HepG2 (cell line): ENCODE measurements around the gene IMP3. TPM values are rescaled to one million over a fixed set of nuclear protein-coding genes. Genes with fewer than 3 reads are reported as not detected.

Experiments
- ADNP ChIP-seq: sonication (generic); formaldehyde crosslinking; IDR thresholded peaks from 2 replicates; pipeline ENCODE4 v1.4.0; 2020; ENCODE audit warnings: missing genetic modification reagents
- ATF7-NPFF ChIP-seq: sonication (generic); formaldehyde crosslinking; IDR thresholded peaks from 2 replicates; pipeline ENCODE4 v1.8.1; 2023; ENCODE audit warnings: mild to moderate bottlenecking, low read depth, missing genetic modification reagents, moderate library complexity
- BORCS8-MEF2B ChIP-seq: sonication (generic); formaldehyde crosslinking; IDR thresholded peaks from 2 replicates; pipeline ENCODE4 v1.8.0; 2022; ENCODE audit warnings: mild to moderate bottlenecking, missing genetic modification reagents
- DDIT3 ChIP-seq: sonication (generic); formaldehyde crosslinking; IDR thresholded peaks from 2 replicates; pipeline ENCODE4 v1.4.0; 2020; ENCODE audit warnings: mild to moderate bottlenecking, missing genetic modification reagents
- FOSL1 ChIP-seq: sonication (generic); formaldehyde crosslinking; IDR thresholded peaks from 2 replicates; pipeline ENCODE4 v1.9.0; 2021; ENCODE audit warnings: missing genetic modification reagents, borderline replicate concordance
- IKZF4 ChIP-seq: sonication (generic); formaldehyde crosslinking; IDR thresholded peaks from 2 replicates; pipeline ENCODE4 v1.5.1; 2020; ENCODE audit warnings: borderline replicate concordance, mild to moderate bottlenecking, low read depth, missing genetic modification reagents; ENCODE audit errors: not compliant biosample characterization
- IRF2 ChIP-seq: IDR thresholded peaks from 2 replicates; pipeline ENCODE4 v1.6.1; 2018; ENCODE audit warnings: missing genetic modification reagents, missing compliant biosample characterization
- KDM5A ChIP-seq: fragments of 200-600 bp; sonication (generic); IDR thresholded peaks from 2 replicates; pipeline ENCODE4 v1.7.0; 2018; ENCODE audit warnings: antibody characterized with exemption, mild to moderate bottlenecking, low read length, borderline replicate concordance
- KLF16 ChIP-seq, 2 experiments: sonication (generic) in 1 of 2; formaldehyde crosslinking in 1 of 2; IDR thresholded peaks; 2 replicates each; pipeline versions ENCODE4 v1.6.1 to v1.8.0; 2016 to 2023; ENCODE audit warnings: missing genetic modification reagents in 2 of 2, missing compliant biosample characterization in 1 of 2
- NFYB ChIP-seq: sonication (generic); formaldehyde crosslinking; IDR thresholded peaks from 2 replicates; pipeline ENCODE4 v1.4.0; 2020; ENCODE audit warnings: missing genetic modification reagents
- PCBP2 ChIP-seq: fragments of 200-400 bp; formaldehyde crosslinking; optimal IDR thresholded peaks from 2 replicates; pipeline ENCODE3; 2018; ENCODE audit warnings: low read length, low read depth; ENCODE audit not compliant: poor library complexity, severe bottlenecking
- RXRB ChIP-seq: IDR thresholded peaks from 2 replicates; pipeline ENCODE4 v1.6.1; 2016; ENCODE audit warnings: borderline replicate concordance, missing genetic modification reagents, missing compliant biosample characterization
- SMAD1 ChIP-seq: sonication (generic); formaldehyde crosslinking; IDR thresholded peaks from 2 replicates; pipeline ENCODE4 v1.4.0; 2020; ENCODE audit warnings: missing genetic modification reagents, low read depth, mild to moderate bottlenecking, borderline replicate concordance
- ZFP41 ChIP-seq: sonication (generic); formaldehyde crosslinking; IDR thresholded peaks from 2 replicates; pipeline ENCODE4 v1.4.0; 2020; ENCODE audit warnings: mild to moderate bottlenecking, missing genetic modification reagents, borderline replicate concordance
- ZFP62 ChIP-seq: sonication (generic); formaldehyde crosslinking; IDR thresholded peaks from 2 replicates; pipeline ENCODE4 v1.4.0; 2020; ENCODE audit warnings: missing genetic modification reagents
- ZFYVE20 ChIP-seq: sonication (generic); formaldehyde crosslinking; IDR thresholded peaks from 2 replicates; pipeline ENCODE4 v1.8.0; 2023; ENCODE audit warnings: low read depth, mild to moderate bottlenecking, moderate library complexity, missing genetic modification reagents, borderline replicate concordance
- ZNF296 ChIP-seq: sonication (generic); formaldehyde crosslinking; conservative IDR thresholded peaks from 2 replicates; pipeline ENCODE4 v1.5.0; 2020; ENCODE audit warnings: mild to moderate bottlenecking, missing genetic modification reagents
- ZNF367 ChIP-seq: sonication (generic); formaldehyde crosslinking; IDR thresholded peaks from 2 replicates; pipeline ENCODE4 v1.4.0; 2020; ENCODE audit warnings: missing genetic modification reagents, borderline replicate concordance
- ZNF513 ChIP-seq: sonication (generic); formaldehyde crosslinking; conservative IDR thresholded peaks from 2 replicates; pipeline ENCODE4 v1.5.0; 2020; ENCODE audit warnings: missing genetic modification reagents
- ZNF546 ChIP-seq: sonication (generic); formaldehyde crosslinking; conservative IDR thresholded peaks from 2 replicates; pipeline ENCODE4 v1.8.1; 2023; ENCODE audit warnings: mild to moderate bottlenecking, missing genetic modification reagents
- ZNF761 ChIP-seq: sonication (generic); formaldehyde crosslinking; conservative IDR thresholded peaks from 2 replicates; pipeline ENCODE4 v1.4.0; 2020; ENCODE audit warnings: mild to moderate bottlenecking, missing genetic modification reagents
- polyA plus RNA-seq, 8 experiments: library from polyadenylated mRNA; depleted of rRNA in 3 of 8; stranded (reverse) in 7 of 8; unstranded in 1 of 8; fragments of >200 nt; fragmentation: Illumina TruSeq in 4 of 8; extraction: Trizol in 4 of 8; gene quantifications; 2 replicates each; pipeline versions ENCODE4 v1.2.1 to v1.2.3, GENCODE V29; 2011 to 2016; ENCODE audit warnings: low read depth in 4 of 8, missing spikeins in 1 of 8, mixed read lengths in 1 of 8; ENCODE audit not compliant: insufficient read depth in 1 of 8
- total RNA-seq, 5 experiments: library from RNA; depleted of rRNA; stranded (reverse); fragments of >200 nt; fragmentation: Illumina TruSeq; extraction: Trizol; gene quantifications; 2 replicates each; pipeline ENCODE4 v1.2.3, GENCODE V29; 2016; ENCODE audit warnings: low read depth in 1 of 5
- TF ChIP-seq, protein P1 (sequence below): sonication (generic); formaldehyde crosslinking; IDR thresholded peaks from 2 replicates; pipeline ENCODE4 v1.4.0; 2020; ENCODE audit warnings: low read depth, missing genetic modification reagents

The IMP3 gene
- total and polyA plus RNA-seq, 2 of the 13 experiments (the other 11 are each of a cell fraction or from before 2014, with no cell fraction given): 38.3 to 143 TPM

DNA sequence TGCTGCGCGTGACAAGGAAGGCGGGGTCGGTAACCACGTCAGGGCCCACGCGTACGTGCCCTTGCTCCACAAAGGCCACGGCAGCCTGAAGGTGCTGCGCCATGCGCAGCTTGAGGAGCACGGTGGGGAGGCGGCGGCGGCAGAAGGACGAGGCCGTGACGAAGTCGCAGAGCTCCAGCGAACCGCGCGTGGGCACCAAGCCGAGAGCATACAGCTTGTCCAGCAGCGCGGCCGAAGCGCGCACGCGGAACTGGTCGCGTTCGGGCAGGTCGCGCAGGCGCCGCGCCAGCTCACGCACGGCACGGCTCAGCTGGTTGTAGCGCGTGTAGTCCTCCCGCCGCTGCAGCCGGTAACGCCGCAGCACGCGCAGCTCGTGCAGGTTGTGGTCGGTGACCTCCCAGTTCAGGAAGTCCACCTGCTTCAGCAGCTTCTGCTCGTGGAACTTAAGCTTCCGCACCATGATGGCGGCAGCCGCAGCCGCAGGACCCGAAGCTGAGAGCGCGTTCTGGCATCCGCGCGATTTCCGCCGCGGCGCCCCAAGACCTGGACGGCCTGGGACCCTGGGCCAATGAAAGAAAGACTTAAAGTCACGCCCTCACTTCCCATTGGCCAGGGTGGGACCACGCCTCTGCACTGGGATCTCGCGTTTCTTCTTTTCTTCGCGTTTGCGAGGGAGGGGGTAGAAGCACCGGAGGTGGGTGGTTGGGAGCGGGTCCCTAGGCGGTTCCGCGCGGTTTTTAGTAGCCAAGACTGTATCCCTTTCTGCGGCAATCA lies at the start of gene IMP3 (continued):
- TF ChIP-seq, protein P1, sequence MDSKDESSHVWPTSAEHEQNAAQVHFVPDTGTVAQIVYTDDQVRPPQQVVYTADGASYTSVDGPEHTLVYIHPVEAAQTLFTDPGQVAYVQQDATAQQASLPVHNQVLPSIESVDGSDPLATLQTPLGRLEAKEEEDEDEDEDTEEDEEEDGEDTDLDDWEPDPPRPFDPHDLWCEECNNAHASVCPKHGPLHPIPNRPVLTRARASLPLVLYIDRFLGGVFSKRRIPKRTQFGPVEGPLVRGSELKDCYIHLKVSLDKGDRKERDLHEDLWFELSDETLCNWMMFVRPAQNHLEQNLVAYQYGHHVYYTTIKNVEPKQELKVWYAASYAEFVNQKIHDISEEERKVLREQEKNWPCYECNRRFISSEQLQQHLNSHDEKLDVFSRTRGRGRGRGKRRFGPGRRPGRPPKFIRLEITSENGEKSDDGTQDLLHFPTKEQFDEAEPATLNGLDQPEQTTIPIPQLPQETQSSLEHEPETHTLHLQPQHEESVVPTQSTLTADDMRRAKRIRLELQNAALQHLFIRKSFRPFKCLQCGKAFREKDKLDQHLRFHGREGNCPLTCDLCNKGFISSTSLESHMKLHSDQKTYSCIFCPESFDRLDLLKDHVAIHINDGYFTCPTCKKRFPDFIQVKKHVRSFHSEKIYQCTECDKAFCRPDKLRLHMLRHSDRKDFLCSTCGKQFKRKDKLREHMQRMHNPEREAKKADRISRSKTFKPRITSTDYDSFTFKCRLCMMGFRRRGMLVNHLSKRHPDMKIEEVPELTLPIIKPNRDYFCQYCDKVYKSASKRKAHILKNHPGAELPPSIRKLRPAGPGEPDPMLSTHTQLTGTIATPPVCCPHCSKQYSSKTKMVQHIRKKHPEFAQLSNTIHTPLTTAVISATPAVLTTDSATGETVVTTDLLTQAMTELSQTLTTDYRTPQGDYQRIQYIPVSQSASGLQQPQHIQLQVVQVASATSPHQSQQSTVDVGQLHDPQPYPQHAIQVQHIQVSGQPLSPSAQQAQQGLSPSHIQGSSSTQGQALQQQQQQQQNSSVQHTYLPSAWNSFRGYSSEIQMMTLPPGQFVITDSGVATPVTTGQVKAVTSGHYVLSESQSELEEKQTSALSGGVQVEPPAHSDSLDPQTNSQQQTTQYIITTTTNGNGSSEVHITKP (CRISPR knock-in tag): 0 out of 2 replicates have a peak, but pooled peaks have one; percentile 64
- no peak; the same call in 1 of the 2 replicates for TF ChIP-seq RXRB (CRISPR knock-in tag)
- 0 out of 2 replicates have a peak, but pooled peaks have one; percentile 15 for TF ChIP-seq IRF2
- no peak; the same call in none of the 2 replicates for TF ChIP-seq BORCS8-MEF2B (CRISPR knock-in tag)
- no peak; the same call in 1 of the 2 replicates for TF ChIP-seq ZNF296 (CRISPR knock-in tag)
- peak; percentile 71; the same call in 1 of the 2 replicates for TF ChIP-seq ZNF367 (CRISPR knock-in tag)
- TF ChIP-seq PCBP2: no peak
- 0 out of 2 replicates have a peak, but pooled peaks have one; percentile 79 for TF ChIP-seq ZNF761 (CRISPR knock-in tag)
- TF ChIP-seq KLF16 (CRISPR knock-in tag; IDR thresholded peaks at IDR 0.05): peak; percentile 88 to 92; a peak in 3 of 4 replicates
- TF ChIP-seq ZFYVE20: peak; percentile 79; the same call in 1 of the 2 replicates
- TF ChIP-seq ATF7-NPFF: peak; percentile 93
- no peak for TF ChIP-seq ZNF513 (CRISPR knock-in tag)
- TF ChIP-seq ZNF546 (CRISPR knock-in tag): peak; percentile 85
- TF ChIP-seq IKZF4 (CRISPR knock-in tag): peak; percentile 95
- no peak for TF ChIP-seq DDIT3 (CRISPR knock-in tag)
- TF ChIP-seq NFYB (CRISPR knock-in tag): peak; percentile 95
- 0 out of 2 replicates have a peak, but pooled peaks have one; percentile 39 for TF ChIP-seq FOSL1 (CRISPR knock-in tag)
- 0 out of 2 replicates have a peak, but pooled peaks have one; percentile 7 for TF ChIP-seq ADNP (CRISPR knock-in tag)
- TF ChIP-seq ZFP62 (CRISPR knock-in tag): no peak
- peak; percentile 59; the same call in 1 of the 2 replicates for TF ChIP-seq SMAD1 (CRISPR knock-in tag)
- TF ChIP-seq KDM5A: no peak
- TF ChIP-seq ZFP41 (CRISPR knock-in tag): peak; percentile 84; the same call in 1 of the 2 replicates
